HepG2 (cell line): ENCODE measurements around the gene FAM171A2. TPM values are rescaled to one million over a fixed set of nuclear protein-coding genes. Genes with fewer than 3 reads are reported as not detected.
A peak's percentile ranks its signal among the peaks of the same experiment; 100 is the strongest.

Experiments
- CEBPG ChIP-seq: IDR thresholded peaks from 2 replicates; pipeline ENCODE4 v1.6.1; 2016
- HNRNPL ChIP-seq: fragments of 200-400 bp; formaldehyde crosslinking; IDR thresholded peaks from 2 replicates; pipeline ENCODE4 v1.6.1; 2017; ENCODE audit warnings: mild to moderate bottlenecking, low read depth, low read length
- KLF12 ChIP-seq: sonication (generic); formaldehyde crosslinking; IDR thresholded peaks from 2 replicates; pipeline ENCODE4 v1.4.0; 2020; ENCODE audit warnings: missing genetic modification reagents, borderline replicate concordance
- KMT2A ChIP-seq: sonication (generic); formaldehyde crosslinking; IDR thresholded peaks from 2 replicates; pipeline ENCODE4 v1.4.0; 2020; ENCODE audit warnings: missing genetic modification reagents
- MBNL3 ChIP-seq: fragments of 250-450 bp; sonication (Bioruptor Pico); conservative IDR thresholded peaks from 2 replicates; pipeline ENCODE4 v1.8.0; 2022; ENCODE audit warnings: mild to moderate bottlenecking, inconsistent platforms
- PHF20 ChIP-seq: sonication (generic); formaldehyde crosslinking; IDR thresholded peaks from 2 replicates; pipeline ENCODE4 v1.5.0; 2020; ENCODE audit warnings: mild to moderate bottlenecking, missing genetic modification reagents
- RARA ChIP-seq: IDR thresholded peaks from 2 replicates; pipeline ENCODE4 v1.6.1; 2016; ENCODE audit warnings: missing genetic modification reagents, missing compliant biosample characterization
- REL ChIP-seq: sonication (generic); formaldehyde crosslinking; conservative IDR thresholded peaks from 2 replicates; pipeline ENCODE4 v1.8.0; 2022; ENCODE audit warnings: mild to moderate bottlenecking, missing genetic modification reagents, moderate library complexity
- RFXAP ChIP-seq: sonication (generic); formaldehyde crosslinking; IDR thresholded peaks from 2 replicates; pipeline ENCODE4 v1.4.0; 2020; ENCODE audit warnings: missing genetic modification reagents, borderline replicate concordance
- ZBTB42 ChIP-seq: sonication (generic); formaldehyde crosslinking; IDR thresholded peaks from 2 replicates; pipeline ENCODE4 v1.5.0; 2020; ENCODE audit warnings: mild to moderate bottlenecking, missing genetic modification reagents
- ZNF331 ChIP-seq: sonication (generic); formaldehyde crosslinking; IDR thresholded peaks from 2 replicates; pipeline ENCODE4 v1.4.0; 2020; ENCODE audit warnings: missing genetic modification reagents
- ZNF335 ChIP-seq: sonication (generic); formaldehyde crosslinking; IDR thresholded peaks from 2 replicates; pipeline ENCODE4 v1.4.0; 2020; ENCODE audit warnings: missing genetic modification reagents
- ZNF367 ChIP-seq: sonication (generic); formaldehyde crosslinking; IDR thresholded peaks from 2 replicates; pipeline ENCODE4 v1.4.0; 2020; ENCODE audit warnings: missing genetic modification reagents, borderline replicate concordance
- ZNF768 ChIP-seq: sonication (generic); formaldehyde crosslinking; IDR thresholded peaks from 2 replicates; pipeline ENCODE4 v1.4.0; 2020; ENCODE audit warnings: missing genetic modification reagents
- ZNF790 ChIP-seq: sonication (generic); formaldehyde crosslinking; IDR thresholded peaks from 2 replicates; pipeline ENCODE4 v1.8.0; 2022; ENCODE audit warnings: missing genetic modification reagents, mild to moderate bottlenecking, borderline replicate concordance
- ZNF792 ChIP-seq: IDR thresholded peaks from 2 replicates; pipeline ENCODE4 v1.6.1; 2016
- polyA plus RNA-seq, 8 experiments: library from polyadenylated mRNA; depleted of rRNA in 3 of 8; stranded (reverse) in 7 of 8; unstranded in 1 of 8; fragments of >200 nt; fragmentation: Illumina TruSeq in 4 of 8; extraction: Trizol in 4 of 8; gene quantifications; 2 replicates each; pipeline versions ENCODE4 v1.2.1 to v1.2.3, GENCODE V29; 2011 to 2016; ENCODE audit warnings: low read depth in 4 of 8, missing spikeins in 1 of 8, mixed read lengths in 1 of 8; ENCODE audit not compliant: insufficient read depth in 1 of 8
- total RNA-seq, 5 experiments: library from RNA; depleted of rRNA; stranded (reverse); fragments of >200 nt; fragmentation: Illumina TruSeq; extraction: Trizol; gene quantifications; 2 replicates each; pipeline ENCODE4 v1.2.3, GENCODE V29; 2016; ENCODE audit warnings: low read depth in 1 of 5
- TF ChIP-seq, protein P1 (sequence below): sonication (generic); formaldehyde crosslinking; IDR thresholded peaks from 2 replicates; pipeline ENCODE4 v1.4.0; 2020; ENCODE audit warnings: missing genetic modification reagents
- TF ChIP-seq, protein P2 (sequence below): sonication (generic); formaldehyde crosslinking; IDR thresholded peaks from 2 replicates; pipeline ENCODE4 v1.8.1; 2023; ENCODE audit warnings: missing genetic modification reagents, inconsistent platforms, borderline replicate concordance
- TF ChIP-seq, protein P3 (sequence below): IDR thresholded peaks from 2 replicates; pipeline ENCODE4 v1.6.1; 2016; ENCODE audit warnings: missing genetic modification reagents, missing compliant biosample characterization
- TF ChIP-seq, protein P4 (sequence below): sonication (generic); formaldehyde crosslinking; conservative IDR thresholded peaks from 2 replicates; pipeline ENCODE4 v1.8.0; 2022; ENCODE audit warnings: mild to moderate bottlenecking, moderate library complexity, missing genetic modification reagents
- TF ChIP-seq, protein P5 (sequence below): sonication (generic); formaldehyde crosslinking; IDR thresholded peaks from 2 replicates; pipeline ENCODE4 v1.4.0; 2020; ENCODE audit warnings: missing genetic modification reagents
- TF ChIP-seq, protein P6 (sequence below): sonication (generic); formaldehyde crosslinking; IDR thresholded peaks from 2 replicates; pipeline ENCODE4 v1.4.0; 2020; ENCODE audit warnings: low read depth, mild to moderate bottlenecking, missing genetic modification reagents

Gene FAM171A2
- total and polyA plus RNA-seq, 2 of the 13 experiments (the other 11 are each of a cell fraction or from before 2014, with no cell fraction given): 1.8 to 3.6 TPM

DNA sequence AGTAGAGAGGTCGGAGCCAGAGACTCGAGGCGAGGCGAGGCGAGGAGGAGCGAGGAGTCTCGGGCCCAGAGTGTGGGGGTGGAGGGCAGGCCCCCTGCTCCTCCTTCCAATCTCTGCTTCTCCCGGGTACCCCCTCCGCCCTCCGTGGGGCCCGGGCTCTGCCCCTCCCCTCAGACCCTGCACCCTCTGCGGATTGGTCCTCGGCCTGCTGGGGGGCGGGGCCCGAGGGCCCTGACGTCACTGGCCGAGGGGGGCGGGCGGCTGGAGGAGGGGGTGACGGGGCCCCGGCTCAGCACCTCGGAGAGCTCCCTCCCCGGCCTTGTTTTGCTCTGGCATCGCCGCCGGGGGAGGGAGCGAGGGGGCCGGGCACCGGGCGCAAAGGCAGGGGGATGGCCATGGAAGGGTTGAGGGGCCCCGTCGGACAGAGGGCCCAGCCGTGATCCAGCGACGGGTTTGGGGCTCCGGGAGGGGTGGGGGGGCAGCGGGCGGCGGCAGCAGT, 55.3 kb downstream of the FAM171A2 start, which contains the start of gene RUNDC3A (continued):
- TF ChIP-seq MBNL3 (CRISPR knock-in tag) (no peak), ZNF367 (CRISPR knock-in tag) (peak; percentile 83; the same call in 1 of the 2 replicates), ZNF768 (CRISPR knock-in tag) (peak; percentile 73; the same call in 1 of the 2 replicates), ZBTB42 (CRISPR knock-in tag) (0 out of 2 replicates have a peak, but pooled peaks have one; percentile 35), REL (CRISPR knock-in tag) (no peak; the same call in 1 of the 2 replicates), HNRNPL (0 out of 2 replicates have a peak, but pooled peaks have one; percentile 32), ZNF790 (peak; percentile 38; the same call in 1 of the 2 replicates), KMT2A (CRISPR knock-in tag) (no peak), RARA (CRISPR knock-in tag) (peak; percentile 70), CEBPG (CRISPR knock-in tag) (0 out of 2 replicates have a peak, but pooled peaks have one; percentile 5), PHF20 (CRISPR knock-in tag) (no peak), RFXAP (CRISPR knock-in tag) (peak; percentile 67; the same call in 1 of the 2 replicates), ZNF331 (CRISPR knock-in tag) (peak; percentile 90), ZNF335 (CRISPR knock-in tag) (peak; percentile 77; the same call in 1 of the 2 replicates), ZNF792 (peak; percentile 76; the same call in 1 of the 2 replicates), KLF12 (CRISPR knock-in tag) (0 out of 2 replicates have a peak, but pooled peaks have one; percentile 59)
- TF ChIP-seq, protein P1, sequence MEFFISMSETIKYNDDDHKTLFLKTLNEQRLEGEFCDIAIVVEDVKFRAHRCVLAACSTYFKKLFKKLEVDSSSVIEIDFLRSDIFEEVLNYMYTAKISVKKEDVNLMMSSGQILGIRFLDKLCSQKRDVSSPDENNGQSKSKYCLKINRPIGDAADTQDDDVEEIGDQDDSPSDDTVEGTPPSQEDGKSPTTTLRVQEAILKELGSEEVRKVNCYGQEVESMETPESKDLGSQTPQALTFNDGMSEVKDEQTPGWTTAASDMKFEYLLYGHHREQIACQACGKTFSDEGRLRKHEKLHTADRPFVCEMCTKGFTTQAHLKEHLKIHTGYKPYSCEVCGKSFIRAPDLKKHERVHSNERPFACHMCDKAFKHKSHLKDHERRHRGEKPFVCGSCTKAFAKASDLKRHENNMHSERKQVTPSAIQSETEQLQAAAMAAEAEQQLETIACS (CRISPR knock-in tag): 0 out of 2 replicates have a peak, but pooled peaks have one; percentile 20
- TF ChIP-seq, protein P2, sequence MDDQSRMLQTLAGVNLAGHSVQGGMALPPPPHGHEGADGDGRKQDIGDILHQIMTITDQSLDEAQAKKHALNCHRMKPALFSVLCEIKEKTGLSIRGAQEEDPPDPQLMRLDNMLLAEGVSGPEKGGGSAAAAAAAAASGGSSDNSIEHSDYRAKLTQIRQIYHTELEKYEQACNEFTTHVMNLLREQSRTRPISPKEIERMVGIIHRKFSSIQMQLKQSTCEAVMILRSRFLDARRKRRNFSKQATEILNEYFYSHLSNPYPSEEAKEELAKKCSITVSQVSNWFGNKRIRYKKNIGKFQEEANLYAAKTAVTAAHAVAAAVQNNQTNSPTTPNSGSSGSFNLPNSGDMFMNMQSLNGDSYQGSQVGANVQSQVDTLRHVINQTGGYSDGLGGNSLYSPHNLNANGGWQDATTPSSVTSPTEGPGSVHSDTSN (CRISPR knock-in tag): 0 out of 2 replicates have a peak, but pooled peaks have one; percentile 42
- TF ChIP-seq, protein P3, sequence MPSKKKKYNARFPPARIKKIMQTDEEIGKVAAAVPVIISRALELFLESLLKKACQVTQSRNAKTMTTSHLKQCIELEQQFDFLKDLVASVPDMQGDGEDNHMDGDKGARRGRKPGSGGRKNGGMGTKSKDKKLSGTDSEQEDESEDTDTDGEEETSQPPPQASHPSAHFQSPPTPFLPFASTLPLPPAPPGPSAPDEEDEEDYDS (CRISPR knock-in tag): peak; percentile 45; the same call in 1 of the 2 replicates
- TF ChIP-seq, protein P4, sequence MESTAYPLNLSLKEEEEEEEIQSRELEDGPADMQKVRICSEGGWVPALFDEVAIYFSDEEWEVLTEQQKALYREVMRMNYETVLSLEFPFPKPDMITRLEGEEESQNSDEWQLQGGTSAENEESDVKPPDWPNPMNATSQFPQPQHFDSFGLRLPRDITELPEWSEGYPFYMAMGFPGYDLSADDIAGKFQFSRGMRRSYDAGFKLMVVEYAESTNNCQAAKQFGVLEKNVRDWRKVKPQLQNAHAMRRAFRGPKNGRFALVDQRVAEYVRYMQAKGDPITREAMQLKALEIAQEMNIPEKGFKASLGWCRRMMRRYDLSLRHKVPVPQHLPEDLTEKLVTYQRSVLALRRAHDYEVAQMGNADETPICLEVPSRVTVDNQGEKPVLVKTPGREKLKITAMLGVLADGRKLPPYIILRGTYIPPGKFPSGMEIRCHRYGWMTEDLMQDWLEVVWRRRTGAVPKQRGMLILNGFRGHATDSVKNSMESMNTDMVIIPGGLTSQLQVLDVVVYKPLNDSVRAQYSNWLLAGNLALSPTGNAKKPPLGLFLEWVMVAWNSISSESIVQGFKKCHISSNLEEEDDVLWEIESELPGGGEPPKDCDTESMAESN (CRISPR knock-in tag): 0 out of 2 replicates have a peak, but pooled peaks have one; percentile 45
- TF ChIP-seq, protein P5, sequence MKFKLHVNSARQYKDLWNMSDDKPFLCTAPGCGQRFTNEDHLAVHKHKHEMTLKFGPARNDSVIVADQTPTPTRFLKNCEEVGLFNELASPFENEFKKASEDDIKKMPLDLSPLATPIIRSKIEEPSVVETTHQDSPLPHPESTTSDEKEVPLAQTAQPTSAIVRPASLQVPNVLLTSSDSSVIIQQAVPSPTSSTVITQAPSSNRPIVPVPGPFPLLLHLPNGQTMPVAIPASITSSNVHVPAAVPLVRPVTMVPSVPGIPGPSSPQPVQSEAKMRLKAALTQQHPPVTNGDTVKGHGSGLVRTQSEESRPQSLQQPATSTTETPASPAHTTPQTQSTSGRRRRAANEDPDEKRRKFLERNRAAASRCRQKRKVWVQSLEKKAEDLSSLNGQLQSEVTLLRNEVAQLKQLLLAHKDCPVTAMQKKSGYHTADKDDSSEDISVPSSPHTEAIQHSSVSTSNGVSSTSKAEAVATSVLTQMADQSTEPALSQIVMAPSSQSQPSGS (CRISPR knock-in tag): peak; percentile 79; the same call in 1 of the 2 replicates
- TF ChIP-seq, protein P6, sequence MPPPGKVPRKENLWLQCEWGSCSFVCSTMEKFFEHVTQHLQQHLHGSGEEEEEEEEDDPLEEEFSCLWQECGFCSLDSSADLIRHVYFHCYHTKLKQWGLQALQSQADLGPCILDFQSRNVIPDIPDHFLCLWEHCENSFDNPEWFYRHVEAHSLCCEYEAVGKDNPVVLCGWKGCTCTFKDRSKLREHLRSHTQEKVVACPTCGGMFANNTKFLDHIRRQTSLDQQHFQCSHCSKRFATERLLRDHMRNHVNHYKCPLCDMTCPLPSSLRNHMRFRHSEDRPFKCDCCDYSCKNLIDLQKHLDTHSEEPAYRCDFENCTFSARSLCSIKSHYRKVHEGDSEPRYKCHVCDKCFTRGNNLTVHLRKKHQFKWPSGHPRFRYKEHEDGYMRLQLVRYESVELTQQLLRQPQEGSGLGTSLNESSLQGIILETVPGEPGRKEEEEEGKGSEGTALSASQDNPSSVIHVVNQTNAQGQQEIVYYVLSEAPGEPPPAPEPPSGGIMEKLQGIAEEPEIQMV: 0 out of 2 replicates have a peak, but pooled peaks have one; percentile 24
